B cell (primary cell): Measurements from ENCODE around the gene RIPPLY1.

Experiments
- EZH2 ChIP-seq: IDR thresholded peaks from 2 replicates; pipeline ENCODE4 v1.6.1; 2012; ENCODE audit warnings: borderline replicate concordance, low read depth, mild to moderate bottlenecking, moderate library complexity, low read length; ENCODE audit not compliant: insufficient read depth, poor library complexity, severe bottlenecking
- TF ChIP-seq, protein P1 (sequence below): fragments of 200-600 bp; IDR thresholded peaks from one replicate; pipeline ENCODE4 v1.8.0; 2022; ENCODE audit warnings: antibody characterized with exemption, mild to moderate bottlenecking

DNA sequence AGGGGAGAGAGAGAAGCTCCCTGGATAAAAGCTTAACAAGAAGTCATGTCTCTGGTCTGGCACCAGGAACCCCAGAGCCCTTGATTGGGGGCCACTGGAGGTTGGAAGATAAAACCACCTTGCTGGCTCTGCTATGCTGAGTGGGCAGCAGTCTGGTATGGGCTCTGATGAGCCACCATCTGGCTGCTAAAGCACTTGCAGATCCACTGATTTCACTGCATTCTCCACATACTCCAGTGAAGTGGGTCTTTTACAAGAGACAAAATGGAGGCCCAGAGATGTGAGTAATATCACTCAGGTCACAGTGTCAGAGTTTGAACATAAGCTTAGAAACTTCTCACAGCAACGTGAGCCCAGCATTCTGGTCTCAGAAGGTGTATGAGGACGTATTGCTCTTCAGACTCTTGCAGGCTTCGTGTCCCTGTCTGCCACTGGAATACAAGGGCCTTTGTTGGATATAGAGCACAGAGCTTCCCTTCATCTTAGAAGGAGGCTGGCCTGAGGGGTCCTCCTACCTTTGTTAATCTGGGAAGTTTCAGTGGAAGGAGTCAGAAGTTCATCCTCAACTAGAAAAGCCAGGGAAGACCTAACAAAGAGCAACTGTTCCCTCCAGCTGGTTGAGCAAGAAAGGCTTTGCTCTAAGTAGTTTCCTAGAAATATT, 28.8 kb upstream of the RIPPLY1 start:
- TF ChIP-seq, protein P1, sequence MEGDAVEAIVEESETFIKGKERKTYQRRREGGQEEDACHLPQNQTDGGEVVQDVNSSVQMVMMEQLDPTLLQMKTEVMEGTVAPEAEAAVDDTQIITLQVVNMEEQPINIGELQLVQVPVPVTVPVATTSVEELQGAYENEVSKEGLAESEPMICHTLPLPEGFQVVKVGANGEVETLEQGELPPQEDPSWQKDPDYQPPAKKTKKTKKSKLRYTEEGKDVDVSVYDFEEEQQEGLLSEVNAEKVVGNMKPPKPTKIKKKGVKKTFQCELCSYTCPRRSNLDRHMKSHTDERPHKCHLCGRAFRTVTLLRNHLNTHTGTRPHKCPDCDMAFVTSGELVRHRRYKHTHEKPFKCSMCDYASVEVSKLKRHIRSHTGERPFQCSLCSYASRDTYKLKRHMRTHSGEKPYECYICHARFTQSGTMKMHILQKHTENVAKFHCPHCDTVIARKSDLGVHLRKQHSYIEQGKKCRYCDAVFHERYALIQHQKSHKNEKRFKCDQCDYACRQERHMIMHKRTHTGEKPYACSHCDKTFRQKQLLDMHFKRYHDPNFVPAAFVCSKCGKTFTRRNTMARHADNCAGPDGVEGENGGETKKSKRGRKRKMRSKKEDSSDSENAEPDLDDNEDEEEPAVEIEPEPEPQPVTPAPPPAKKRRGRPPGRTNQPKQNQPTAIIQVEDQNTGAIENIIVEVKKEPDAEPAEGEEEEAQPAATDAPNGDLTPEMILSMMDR: no peak
- no peak for TF ChIP-seq EZH2
